ENCODE results near the gene CEP295NL.
"Not testable (repeated sequence)": the region's sequence is repeated elsewhere in the genome, so short reads cannot be mapped to it uniquely, and the experiment has no call there.

The CEP295NL gene, protein sequence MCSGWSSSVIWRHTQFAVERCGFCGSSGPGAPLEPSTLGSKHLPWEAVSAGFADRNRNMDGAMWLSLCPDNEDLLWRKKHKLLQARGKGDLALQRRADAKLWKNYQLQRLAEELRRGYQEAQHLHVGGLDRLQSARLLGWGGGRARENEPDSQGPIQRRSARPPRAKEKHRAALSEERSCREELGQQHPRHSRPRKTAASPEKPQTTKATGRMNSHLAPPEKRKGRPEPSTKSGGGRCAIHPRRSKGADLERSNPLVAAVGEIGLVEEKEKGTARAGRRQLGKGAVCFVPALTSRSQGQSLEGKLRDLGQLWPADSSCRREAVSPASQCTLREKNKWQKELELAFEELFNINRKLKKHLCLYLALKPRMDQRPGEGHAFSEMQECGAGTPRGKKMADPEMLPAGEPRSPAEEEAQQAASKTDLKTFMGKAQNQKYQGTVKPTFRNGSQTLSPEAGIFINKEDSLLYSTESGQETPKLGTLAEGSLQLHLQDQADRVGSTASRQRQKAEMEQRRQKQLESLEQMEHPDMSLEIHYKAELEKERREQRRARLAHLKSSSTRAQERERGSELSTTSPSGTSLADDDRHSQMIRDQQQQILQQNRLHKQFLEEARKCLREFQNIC

GRCh38 chr17:78903101-78903779, at the start of gene CEP295NL:
TSS of gene CEP295NL (minus strand) at chr17:78903201. CDS start at chr17:78901828, 1,373 bp downstream.
- DNase-seq (ENCODE audit: low read depth in 2 of 2): no peak

DNA sequence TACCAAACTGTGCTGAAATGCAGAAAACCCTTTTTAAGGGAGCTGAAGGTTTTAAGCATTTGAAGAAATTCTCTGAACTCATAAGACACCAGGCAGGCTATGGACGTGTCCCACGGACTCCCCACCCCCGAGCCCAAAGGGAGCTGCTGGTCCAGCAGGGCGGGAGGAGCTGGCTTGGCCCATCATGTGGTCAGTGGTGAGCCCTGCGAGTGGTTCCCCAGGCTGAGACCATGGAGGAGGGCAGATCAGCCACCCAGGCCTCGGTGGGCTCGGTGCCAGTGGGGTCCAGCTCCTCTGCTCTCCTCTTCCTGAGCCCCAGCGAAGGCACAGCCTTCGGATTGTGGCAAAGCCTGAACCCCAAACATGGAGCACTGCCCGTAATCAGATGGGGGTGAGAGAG, 49.7 kb upstream of the CEP295NL start:
- no peak for DNase-seq (ENCODE audit: low read depth in 2 of 2)

DNA sequence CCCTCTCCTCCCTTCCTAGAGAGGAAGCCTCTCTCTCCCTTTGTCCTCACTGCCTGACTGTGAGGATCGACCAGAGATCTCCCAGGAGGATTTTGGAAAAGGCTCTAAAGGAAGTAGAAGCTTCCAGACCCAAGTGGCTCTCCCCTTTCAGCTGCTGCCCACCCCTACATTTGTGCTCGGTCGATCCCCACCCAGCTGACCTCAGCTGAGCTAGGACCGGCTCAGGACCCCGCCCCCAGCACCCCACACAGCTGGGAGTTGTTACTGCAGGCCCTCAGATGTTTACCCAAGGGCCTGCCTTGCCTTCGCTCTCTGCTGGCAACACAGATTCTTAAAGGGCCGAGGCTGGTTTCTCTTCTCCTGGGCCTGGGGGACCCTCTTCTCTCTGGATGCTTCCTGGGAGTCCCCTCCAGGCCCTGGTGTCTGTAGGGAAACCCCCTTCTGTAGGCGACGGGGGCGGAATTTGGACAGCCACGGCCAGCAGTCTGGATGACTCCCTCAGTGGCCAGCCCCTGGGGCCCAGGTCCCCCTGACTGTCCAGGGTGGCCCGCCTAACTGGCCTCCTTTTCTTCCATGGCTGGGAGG, 49.1 kb upstream of the CEP295NL start:
- DNase-seq (ENCODE audit: low read depth in 2 of 2): no peak

GRCh38 chr17:78950870-78951269, 47.9 kb upstream of the CEP295NL start:
- DNase-seq (ENCODE audit: low read depth in 2 of 2): no peak

GRCh38 chr17:78947235-78948149, 44.5 kb upstream of the CEP295NL start:
- no peak for DNase-seq (ENCODE audit: low read depth in 2 of 2)

- no peak for DNase-seq (ENCODE audit: low read depth in 2 of 2)
Measured at GRCh38 chr17:78946631-78947030, 43.6 kb upstream of the CEP295NL start.

DNA sequence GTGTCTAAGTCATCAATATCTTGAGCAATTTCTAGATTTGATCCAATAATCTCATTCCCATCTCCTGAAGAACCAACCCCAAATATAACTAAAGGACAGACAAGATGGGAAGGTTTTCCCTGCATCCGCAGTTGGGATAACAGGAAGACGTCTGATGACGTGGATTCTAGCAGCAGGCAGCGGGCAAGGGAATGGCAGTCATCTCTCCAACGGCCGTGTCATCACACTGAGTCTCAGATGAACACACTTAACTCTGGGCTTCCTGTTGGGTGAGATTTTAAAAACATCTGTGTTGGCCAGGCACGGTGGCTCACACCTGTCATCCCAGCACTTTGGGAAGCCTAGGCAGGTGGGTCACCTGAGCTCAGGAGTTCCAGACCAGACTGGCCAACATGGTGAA, 43.1 kb upstream of the CEP295NL start:
- DNase-seq (ENCODE audit: low read depth in 2 of 2): no peak

- DNase-seq (ENCODE audit: low read depth in 2 of 2): not testable (repeated sequence)
Measured at GRCh38 chr17:78945455-78945854, 42.5 kb upstream of the CEP295NL start.

- no peak for DNase-seq (ENCODE audit: low read depth in 2 of 2)
Measured at GRCh38 chr17:78944956-78945355, 42.0 kb upstream of the CEP295NL start.

DNA sequence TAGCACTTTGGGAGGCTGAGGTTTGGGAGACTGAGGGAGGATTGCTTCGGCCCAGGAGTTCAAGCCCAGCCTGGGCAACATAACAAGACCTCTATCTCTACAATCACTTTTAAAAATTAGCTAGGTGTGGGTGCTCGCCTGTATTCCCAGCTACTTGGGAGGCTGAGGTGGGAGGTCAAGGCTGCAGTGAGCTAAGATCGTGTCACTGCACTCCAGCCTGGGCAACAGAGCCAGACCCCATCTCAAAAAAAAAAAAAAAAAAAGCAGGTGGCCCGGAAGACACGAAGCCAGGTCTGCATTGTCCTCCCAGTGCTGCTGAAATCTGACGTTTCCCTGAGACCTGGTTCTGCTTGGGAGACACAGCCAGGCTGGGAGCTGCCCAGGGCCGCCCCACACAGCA, 41.0 kb upstream of the CEP295NL start:
- no peak for DNase-seq (ENCODE audit: low read depth in 2 of 2)

DNA sequence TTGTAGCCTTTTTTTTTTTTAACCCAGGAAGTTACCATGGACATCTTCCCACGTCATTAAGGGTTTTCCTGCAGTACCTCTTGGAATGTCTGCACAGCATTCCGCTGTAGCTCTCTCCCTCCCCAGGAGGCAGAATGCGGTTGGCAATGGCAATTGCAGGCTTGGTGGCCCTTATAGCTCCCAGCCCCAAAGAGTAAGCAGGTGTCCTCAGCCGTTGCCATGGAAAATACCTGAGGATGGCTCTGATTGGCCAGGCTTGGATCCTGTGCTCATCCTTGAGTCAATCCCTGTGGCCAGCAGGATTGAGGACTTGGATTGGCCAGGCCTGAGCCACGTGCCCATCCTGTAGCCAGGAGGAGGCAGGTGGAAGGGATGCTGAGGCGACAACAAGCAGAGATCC, 37.7 kb upstream of the CEP295NL start:
- no peak for DNase-seq (ENCODE audit: low read depth in 2 of 2)

GRCh38 chr17:78940258-78940657, 37.3 kb upstream of the CEP295NL start:
- DNase-seq (ENCODE audit: low read depth in 2 of 2): no peak

DNA sequence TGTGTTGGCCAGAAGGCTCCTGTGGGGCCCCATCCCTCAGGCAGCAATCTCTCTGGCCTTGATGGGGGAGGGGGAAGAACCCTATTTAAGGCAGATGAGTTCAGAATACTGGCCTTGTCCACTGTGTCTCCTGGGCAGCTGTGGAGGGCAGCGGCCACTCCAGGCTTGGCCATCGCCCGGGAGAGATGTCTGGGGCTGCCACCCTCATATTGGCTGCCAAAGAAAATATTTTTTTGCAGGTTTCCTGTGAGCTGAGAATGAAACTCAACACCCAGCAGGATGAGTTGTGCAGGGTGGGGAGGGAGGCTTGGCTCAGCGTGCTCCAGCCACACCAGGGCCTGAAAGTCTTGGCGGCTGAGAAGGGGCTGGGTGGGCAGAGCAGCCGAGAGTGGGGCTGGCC, 36.6 kb upstream of the CEP295NL start:
- DNase-seq (ENCODE audit: low read depth in 2 of 2): no peak

- no peak for DNase-seq (ENCODE audit: low read depth in 2 of 2)
Measured at GRCh38 chr17:78937561-78937960, 34.6 kb upstream of the CEP295NL start.

DNA sequence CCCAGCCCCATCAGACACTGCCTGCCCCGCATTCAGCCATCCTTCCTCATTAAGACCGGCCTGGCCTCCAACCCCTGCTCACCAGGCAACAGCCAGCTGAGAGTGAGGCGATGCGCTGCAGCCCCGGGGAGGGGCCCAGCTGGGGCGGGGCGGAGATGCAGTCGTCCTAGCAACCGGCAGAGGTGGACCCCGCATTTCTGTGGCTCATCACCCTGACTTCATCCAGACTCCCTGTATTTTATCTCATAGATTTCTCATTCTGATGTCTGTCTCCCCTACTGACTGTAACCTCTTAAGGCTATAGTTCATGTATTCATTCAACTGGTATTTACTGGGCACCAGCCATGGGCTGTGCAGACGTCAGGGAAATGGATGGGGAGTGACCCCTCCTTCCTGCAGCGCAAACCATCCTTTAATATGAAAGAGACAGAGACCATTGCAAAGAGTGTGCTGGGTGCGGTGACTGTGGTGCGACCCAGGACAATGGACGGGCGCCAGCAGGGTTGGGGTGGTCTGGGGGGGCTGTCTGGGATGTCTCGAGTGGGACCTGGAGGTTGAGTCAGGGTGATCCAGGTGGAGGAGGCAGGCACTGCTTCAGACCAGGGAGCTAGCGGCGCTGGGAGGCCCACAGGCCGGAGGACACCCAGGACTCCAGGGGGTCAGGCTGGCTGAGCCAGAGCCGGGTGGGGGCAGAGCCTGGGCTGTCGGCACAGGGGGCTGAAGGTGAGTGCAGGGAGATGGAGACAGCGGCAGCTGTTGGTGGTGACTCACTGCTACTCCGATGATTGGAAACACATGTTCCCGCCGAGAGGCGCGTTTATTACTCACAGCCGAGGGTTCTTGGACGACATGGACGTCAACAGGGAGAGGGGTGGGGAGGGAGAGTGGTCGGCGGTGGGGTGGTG, 32.7 kb upstream of the CEP295NL start:
- DNase-seq (ENCODE audit: low read depth in 2 of 2): no peak

- no peak for DNase-seq (ENCODE audit: low read depth in 2 of 2)
Measured at GRCh38 chr17:78934681-78935418, 31.8 kb upstream of the CEP295NL start.

- no peak for DNase-seq (ENCODE audit: low read depth in 2 of 2)
Measured at GRCh38 chr17:78933959-78934568, 31.1 kb upstream of the CEP295NL start.

DNA sequence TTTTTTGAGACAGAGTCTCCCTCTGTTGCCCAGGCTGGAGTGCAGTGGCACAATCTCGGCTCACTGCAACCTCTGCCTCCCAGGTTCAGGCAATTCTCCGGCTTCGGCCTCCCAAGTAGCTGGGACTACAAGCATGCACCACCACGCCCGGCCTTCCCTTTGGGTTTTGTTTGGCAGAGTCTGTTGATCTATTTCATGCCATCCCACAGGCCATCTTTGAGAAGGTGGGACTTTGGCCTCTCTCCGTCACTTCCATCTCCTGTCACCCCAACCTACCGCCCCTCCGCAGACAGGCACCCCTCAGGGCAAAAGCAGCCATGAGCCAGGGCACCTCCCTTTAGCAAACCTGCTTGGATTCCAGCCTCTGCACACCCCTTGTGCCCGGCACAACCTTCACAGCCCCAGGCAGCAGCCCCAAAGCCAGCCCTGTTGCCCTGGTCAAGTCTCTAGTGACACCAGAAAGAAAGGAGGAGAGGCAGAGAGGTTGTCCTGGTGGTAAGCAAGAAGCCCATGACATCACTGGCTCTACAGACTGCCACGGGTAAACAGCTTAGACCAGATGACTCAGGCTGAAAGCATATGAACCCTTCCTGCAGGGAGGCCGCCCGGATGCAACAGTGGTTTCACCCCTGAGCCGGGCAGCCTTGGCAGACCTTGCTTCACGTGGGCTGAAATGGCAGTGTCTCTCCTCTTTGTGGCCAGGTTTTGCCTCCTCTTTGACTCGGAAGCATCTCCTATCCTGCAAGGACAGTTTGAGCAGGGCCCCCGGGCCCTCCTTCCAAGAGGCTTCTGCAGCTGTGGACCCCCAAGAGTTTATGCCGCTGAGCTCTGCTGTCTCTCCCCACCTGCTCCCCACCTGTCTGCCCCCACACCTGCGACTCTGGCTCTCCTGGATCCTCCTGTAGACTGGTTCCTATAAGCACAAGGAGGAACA, 30.3 kb upstream of the CEP295NL start:
- peak in 1 of 2 donors; percentile 13 for DNase-seq (ENCODE audit: low read depth in 2 of 2)

All from activated CD8-positive, alpha-beta memory T cell treated with anti-CD3 and anti-CD28 coated beads for 4 hours (primary cell).